T-helper 1 cell (primary cell): ENCODE results near the gene AJAP1.
"Not testable (repeated sequence)": the region's sequence is repeated elsewhere in the genome, so short reads cannot be mapped to it uniquely, and the experiment has no call there.

Source experiments
- DNase-seq, 5 donors: peaks; one replicate each; pipeline ENCODE4 v3.0.0-alpha.2; 2012 to 2020

Gene AJAP1

DNA sequence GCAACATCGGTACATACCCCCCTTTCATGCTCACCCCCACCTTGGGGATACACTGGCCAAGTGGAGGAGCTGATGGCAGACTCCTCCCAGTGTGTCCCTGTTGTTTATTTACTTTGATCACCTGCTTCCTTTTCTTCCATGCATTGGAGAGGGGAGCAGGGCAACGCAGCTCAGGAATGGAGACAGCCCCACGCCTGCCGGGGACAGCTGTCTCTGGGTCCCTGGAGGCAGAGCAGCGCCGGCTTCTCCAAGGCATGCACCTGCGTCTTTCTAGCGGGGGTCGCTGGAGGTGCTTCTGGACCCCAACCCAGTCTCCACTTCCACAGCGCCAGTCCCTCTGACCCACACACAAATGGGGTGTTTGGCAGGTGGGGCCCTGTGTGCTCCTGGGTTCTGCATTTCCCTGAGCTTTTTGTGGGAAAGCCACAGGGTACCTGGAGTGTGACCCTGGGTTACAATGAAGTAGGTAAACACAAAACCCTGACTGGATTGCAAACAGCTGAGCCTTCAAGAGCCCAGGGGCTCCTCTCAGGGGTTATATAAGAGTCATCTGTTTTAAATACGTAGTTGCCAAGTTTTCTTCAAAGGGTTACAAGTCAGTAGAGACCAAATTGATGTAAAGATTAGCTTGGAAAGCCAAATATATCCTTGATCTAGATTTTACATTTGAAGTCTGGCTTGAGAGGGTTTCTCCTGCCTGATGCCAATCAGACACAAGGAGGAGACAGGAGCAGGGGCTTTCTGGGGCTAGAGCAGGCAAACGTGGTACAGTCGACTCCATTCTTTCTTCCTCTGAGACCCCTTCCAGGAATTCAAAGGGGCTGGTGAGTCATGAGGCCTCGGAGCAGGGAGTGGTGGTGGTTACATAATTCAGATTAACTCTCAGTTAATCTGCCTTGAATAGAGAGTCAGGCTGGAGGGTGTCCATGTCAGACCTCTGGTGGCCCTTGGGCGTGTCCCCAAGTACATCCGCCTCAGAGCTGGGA is 4.5 kb downstream of the AJAP1 start:
- DNase-seq = no peak

DNA sequence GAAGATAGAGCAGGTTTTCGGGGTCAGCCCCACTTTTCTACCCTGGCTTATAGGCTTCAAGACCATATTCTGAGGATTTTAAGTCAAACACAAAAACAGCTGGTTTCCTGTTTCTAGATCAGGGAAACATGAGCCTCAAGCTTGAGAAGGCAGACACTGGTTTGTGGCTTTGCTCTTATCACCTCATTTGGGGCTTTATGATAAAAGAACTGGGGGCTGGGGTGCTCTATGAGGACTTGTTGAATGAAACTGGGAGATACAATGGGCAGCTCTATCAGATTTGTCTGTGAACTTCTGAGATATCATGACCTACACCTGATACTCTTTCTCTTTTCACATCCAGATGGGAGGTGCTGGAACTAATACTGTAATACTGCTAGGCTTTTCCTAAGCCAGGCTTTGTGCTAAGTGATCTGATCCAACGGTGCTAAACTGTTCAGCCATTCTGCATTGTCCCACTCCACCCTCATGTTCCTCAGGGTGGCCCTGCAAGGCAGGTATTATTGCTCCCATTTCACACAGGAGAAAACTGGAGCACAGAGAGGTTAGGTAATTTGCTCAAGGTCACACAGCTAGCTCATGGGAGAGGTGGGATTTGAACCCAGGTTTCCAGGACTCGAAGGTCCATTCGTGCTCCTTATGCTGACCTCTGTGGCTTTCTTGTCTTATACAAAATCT is 6.6 kb downstream of the AJAP1 start:
- no peak for DNase-seq

DNA sequence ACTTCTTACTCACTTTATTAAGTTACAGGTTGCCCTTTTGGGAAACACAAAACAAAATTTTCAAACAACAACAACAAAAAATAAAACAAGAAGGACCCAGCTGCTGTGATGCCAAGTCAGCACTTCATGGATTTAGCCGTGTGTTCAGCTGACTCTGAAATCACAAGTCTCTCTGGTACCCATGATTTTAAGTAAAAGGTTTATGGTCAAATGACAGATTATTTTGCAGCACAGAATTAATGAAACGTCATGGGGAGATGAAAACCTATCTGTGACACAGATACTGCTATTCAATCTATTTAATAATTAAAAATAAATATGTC is 7.1 kb downstream of the AJAP1 start:
- no peak for DNase-seq

DNA sequence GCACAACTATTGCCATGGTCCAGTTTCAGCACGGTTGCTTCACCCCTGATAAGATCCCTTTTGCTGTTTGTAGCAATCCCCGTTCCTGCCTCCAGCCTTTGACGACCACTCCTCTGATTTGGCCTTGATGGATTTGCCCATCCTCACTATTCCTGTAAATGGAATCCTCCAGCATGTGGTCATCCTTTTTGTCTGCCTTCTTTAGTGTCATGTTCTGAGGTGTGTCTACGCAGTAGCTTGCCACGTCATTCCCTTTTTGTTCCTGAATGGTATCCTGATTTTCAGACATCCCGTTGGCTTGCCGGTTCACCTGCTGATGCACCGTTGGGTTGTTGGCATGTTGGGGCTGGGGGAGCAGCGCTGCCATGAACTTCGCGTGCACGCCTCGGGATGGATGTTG is 7.8 kb downstream of the AJAP1 start:
- no peak for DNase-seq

DNA sequence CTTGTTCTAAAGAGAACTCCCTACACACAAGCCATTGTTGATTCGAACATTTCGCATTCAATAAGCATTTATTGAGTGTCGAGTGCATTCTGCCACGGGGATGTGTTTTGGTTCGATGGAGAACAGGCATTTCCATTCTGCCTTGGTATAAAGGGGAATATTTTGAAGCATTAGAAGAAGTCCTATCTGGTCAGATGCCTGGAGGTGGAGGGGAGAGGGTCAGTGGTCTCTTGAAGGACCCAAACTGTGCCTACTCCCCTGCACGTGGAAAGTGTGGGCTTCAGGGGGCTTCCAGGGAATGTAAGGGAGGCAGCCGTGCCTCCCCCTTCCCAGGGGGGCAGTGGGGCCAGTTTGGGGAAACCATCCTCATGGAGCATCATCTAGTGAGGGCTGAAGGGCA is 8.3 kb downstream of the AJAP1 start:
- DNase-seq = no peak

DNA sequence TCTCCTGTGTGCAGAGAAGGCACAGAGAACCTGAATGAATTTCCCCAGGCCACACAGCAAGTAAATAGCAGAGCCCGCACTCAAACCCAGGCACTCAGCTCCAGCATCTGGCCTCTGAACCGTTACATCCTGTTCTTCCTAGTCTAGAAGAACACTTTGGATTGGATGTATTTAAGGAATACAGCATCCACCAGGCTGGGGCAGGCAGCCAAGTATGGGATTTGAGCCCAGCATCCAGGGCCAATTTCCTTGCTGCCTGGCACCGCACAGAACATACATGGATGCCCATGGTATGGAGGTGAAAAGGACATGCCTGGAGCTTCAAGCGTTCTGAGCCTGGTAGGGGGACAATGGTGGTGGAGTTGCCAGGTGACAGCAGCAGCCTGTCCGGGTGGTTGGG is 9.7 kb downstream of the AJAP1 start:
- no peak for DNase-seq

DNA sequence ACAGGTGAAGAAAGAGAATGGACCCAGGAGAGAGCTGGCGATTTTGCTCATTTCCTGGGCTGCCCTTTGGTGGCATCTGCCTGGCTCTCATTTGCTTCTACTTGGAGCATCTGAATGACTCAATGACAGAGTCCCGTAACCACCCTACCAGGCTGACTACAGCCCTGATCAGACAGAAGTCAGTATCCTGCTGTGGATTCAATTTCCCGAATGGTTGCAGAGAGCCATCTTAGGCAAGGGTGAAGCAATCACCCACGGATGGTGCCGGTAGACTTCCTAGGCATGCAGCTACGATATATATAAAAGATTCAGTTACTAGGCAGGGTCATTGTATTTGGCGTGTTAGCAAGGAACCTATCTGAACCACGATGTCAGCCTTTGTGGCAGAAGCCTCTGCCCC is 10.2 kb downstream of the AJAP1 start:
- DNase-seq = no peak

DNA sequence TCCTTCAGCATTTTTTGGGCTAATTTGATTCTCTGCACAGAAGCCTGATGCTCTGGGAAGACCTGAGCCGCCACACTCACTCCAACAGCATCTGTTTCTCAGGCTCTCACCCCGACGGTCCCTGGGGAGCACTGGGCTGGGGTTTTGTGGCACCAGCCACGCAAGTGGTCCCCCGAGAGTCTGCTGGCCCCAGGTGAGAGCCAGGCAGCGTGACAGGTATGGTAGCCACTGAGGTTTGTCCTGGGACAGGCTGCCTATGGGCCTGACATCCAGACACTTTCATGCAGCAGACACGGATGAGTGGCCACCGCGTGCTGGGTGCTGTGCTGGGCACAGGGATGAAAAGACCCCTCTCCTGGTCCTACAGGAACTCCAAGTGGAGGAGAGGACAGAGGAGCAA is 11.0 kb downstream of the AJAP1 start:
- no peak for DNase-seq

DNA sequence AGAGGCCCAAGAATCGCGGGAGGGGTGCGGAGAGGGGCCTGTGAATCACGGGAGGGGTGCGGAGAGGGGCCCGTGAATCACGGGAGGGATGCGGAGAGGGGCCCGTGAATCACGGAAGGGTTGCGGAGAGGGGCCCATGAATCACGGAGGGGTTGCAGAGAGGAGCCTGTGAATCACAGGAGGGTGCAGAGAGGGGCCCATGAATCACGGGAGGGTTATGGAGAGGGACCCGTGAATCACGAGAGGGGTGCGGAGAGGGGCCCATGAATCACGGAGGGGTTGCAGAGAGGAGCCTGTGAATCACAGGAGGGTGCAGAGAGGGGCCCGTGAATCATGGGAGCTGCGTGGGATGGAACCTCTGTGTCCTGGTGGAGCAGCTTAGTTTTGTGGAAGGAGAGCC is 12.3 kb downstream of the AJAP1 start:
- not testable (repeated sequence) for DNase-seq

DNA sequence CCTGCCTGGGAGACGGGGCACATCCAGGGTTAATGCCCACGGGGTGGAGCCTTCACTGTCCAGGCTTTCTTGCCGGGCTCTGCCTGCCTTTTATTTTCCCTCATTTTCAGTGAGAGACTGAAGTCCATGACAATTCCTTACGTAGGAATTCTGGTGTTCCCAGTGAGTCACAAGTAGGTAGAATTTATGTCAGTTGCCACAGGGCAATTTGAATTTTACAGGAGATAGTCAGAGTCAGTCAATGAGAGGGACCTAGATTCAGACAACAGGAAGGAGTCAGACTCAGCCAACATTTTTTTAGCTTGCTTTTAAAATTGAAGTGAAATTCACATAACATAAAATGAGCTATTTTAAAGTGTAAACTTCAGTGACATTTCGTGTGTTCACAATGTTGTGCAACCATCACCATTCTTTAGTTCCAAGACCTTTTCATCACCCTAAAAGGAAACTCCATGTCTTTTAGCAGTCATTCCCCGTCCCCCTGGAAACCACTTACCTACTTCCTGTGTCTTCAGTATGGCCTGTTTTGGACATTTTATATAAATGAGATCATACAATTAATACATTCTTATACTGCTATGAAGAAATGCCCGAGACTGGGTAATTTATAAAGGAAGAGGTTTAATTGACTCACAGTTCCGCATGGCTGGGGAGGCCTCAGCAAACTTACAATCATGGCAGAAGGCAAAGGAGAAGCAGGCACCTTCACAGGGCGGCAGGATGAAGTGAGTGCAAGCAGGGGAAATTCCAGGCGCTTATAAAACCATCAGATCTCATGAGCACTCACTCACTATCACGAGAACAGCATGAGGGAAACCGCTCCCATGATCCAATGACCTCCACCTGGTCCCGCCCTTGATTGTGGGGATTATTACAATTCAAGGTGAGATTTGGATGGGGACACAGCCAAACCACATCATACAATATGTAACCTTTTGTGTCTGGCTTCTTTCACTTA is 14.6 kb downstream of the AJAP1 start:
- DNase-seq = no peak

DNA sequence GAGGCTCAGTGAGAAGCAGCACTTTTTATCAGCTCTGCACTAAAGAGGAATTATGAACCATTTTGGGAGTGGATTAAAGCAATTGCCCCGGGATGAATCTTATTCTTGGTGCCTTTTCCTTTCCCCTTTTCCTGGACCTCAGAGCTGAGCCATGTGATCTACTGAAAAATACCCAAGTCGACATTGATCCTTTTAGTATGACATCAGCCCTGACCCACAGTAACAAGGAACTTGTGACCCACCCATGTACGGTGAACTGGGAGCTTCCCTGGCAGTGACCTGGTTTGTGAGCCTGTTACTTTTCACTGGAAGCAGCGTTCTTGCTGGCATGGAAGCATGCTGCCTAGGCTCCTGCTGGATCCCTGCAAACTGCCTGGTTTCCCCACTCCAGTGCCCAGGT is 15.9 kb downstream of the AJAP1 start:
- DNase-seq = no peak

DNA sequence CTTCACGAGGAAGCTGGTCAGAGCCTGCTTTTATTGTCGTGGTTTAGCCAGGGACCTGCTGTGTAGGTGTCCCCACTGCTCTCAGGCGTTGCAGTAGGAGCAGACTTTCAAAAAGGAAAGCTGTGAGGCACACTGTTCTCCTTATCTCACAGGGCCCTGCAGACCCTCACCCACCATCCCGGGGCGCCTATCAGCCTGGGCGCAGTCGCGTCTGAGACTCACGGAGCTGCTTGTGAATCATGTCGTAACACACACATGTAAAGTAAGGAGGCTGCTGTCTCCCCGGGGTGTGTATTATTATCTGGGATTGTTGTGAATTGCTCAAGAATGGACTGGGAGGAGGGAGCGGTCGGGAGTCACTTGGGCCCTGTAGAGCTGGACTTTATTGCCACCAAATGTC is 17.4 kb downstream of the AJAP1 start:
- DNase-seq = no peak

DNA sequence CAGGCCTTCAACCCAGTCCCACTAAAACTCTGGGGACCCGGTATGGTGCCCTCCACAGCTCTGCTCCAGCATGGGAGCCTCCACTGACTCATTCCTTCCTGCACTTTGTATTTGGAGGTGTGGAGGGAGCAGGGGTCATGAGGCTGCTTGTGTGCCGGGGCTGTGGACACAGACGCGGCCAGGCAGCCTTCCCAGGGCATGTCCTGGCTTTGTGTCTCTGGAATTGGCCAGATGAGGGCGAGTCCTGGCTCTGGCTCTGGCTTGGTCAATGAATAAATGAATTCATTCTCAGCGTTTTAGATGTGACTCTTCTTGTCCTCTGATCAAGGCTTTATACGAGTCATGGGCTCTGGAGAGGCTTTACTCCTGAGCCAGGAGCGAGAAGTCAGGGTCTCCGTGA is 19.1 kb downstream of the AJAP1 start:
- no peak for DNase-seq

DNA sequence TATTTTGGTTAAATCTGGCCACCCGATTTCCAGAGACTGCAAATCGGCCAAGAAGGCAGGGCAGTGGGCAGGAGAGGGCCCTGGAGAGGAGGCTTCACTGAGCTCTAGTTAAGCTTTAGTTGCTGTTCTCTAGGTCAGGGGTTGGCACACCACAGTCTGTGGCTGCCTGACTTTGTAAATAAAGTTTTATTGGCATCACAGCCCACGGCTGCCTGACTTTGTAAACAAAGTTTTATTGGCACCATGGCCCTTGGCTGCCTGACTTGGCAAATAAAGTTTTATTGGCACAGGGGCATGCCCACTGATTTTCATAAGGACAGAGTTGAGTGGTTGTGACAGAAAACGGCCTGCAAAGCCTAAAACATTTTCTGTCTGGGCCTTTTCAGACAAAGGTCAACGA is 19.7 kb downstream of the AJAP1 start:
- DNase-seq = no peak

DNA sequence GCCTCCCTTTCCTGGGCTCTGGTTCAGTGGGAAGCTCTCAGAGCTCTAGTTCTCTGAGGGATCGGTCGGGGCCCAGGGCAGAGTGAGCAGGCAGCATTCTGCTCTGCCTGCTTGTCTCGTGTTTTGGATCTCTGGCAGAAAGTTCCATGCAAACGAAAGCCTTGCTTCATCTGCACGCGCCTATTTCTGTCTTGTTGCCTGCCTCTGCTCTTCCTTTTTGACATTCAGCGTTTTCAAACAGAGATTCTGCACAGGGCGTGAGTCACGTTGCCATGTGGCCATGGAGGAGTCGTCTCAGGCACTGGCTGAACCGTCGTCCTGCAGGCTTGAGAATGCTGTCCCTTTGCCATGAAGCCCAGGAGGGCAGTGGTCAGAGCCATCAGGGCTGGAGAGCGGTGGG is 20.3 kb downstream of the AJAP1 start:
- no peak for DNase-seq

DNA sequence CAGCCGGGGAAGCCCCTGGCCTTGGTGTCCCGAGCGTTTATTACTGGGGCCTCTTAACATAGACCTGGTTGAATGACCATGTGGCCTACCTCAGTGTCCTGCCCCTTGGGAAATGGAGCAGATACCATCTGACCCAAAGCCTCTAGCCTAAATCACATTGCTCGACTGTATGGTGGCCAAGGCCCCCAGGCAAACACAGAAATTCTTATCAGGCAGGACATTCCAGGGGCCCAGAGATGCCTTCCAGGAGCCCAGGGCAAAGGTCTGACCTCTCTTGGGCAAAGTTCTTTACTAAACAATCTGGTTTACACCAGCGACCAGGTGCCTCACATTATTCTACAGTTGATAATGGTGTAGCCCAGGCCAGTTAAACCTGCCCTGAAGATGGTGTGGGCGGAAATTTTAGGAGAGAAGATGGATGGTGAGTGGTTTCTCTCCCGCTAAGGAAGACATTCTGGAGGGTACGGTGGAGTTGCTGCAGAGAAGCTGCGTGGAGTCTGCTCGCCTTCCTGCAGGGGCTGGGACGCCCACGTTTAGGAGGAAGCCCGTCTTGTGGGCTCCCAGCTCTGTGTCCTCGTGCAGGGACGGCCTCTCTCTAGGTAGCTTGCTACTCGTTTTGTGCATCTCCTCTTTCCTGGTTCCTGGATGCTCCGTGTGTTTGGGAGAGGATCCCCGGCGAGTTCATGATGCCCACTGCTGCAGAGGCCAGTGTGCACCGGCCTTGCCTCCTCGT is 21.2 kb downstream of the AJAP1 start:
- no peak for DNase-seq

DNA sequence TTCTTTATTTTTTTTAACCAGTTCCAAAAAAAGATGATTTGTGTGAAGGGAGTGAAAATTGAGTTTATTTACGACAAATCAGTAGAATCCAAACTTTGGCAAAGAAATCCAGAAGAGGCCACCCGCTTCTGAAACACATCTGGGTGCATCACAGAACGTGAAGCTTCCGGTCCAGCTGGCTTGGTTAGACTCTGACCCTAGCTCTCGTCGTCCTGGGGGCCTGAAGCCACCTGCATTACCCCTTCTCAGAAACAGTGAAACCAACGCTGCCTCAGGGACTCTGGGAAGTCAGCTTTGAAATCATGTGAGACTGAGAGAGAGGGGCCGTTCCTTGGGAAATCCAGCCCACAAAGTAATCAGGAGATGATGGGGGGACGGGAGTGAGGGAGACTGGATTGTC is 21.8 kb downstream of the AJAP1 start:
- no peak for DNase-seq

DNA sequence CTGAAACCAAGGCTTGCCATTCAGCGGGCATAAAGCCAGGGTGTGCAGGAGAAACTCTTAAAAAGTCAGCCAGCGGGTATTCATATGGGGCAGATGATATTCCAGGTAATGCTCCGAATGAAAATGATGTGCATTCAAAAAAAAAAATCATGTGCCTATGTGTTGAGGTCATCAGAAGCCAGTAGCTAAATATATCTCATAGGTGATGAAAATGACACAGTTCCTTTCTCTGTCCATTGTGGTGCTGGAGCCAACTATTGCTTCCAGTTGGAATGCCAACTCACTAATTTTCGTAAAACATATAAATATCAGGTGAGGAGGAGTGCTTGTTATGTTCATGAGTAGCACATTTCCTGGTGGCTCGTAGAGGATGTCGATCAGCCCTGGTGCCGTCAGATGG is 23.2 kb downstream of the AJAP1 start:
- no peak for DNase-seq

DNA sequence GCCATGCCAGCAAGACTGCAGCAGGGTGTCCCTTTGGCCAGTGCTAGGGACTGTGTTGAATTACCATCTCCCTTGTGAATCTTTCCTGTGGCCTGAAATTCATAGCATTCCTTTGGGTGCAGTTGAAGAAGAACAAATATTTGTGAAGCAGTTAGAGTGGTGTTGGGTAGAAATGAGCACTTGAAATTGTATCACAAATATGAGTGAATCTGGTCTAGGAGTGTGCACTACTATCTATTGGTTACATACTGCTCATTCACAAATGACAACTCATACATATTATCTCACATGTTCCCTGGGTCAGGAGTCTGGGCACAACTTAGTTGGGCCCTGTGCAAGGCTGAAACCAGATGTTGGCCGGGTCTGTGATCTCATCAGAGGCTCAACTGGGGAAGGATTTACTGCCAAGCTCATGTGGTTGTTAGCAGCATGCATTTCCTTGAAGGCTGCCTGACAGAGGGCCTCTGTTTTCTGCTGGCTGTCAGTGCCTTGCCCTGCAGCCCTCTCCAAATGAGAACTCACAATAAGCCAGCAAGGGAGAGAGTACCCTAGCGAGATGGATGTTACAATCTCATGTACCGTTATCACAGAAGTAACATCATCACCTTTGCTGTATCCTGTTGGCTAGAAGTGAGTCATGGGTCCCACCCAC is 23.8 kb downstream of the AJAP1 start:
- no peak for DNase-seq

DNA sequence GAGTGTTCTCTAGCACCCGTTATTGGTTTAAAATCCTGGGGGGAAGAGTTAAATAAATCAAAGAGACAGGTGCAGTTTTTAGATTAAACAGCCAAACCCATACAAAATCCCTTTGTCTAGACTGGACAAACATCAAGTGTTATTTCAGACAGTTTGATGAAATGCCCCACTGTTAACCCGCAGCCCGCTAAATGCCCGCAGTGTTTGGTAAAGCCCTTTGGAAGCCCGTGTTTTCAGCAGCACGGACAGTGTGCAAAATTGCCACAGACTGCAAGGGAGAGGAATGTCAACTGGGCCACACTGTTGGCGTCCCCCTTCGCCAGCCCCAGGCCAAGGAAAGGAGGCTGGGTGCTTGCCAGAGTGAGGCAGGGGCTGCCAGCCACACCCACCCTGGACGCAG is 26.6 kb downstream of the AJAP1 start:
- DNase-seq = no peak

DNA sequence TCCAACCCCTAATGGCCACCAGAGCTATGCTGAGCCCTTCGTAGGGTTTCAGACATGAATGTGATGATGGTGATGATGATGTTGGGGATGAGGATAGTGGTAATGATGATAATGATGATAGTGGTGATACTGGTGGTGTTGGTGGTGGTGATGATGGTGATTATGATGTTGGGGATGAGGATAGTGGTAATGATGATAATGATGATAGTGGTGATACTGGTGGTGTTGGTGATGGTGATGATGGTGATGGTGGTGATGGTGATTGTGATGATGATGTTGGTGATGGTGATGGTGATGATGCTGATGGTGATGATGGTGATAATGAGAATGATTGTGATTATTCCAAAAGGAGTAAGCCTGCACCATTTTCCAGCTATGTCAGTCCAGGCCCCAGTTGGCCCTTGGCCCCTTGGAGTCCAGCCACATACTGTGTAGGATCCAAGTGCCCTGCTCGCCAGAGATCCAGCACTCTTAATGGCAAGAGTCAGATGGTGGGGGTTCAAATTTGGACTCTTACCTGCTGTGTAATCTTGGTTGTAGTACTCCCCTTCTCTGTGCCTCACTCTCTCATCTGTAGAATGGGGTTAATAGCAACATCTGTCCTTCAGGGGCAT is 28.3 kb downstream of the AJAP1 start:
- no peak for DNase-seq

DNA sequence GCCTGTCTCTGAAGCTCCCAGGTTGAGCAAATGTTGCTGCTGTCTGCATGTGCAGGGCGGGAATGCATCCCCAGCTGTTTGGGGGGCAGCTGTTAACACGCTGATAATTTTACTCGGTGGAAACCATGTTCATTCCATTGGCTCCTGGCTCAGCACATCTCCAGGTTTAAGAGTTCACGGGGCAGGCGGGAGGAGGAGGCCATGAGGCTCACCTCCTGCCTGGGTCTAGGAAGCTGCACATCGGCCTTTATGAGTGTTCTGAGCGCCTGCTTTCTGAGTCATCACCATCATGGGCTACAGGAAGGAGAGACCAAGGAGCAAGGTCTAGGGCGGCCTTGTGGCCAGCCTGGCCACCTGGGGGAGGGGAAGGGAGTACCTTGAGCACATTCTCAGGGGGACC is 29.7 kb downstream of the AJAP1 start:
- DNase-seq = no peak
